Neural cell (in vitro differentiated cells): ENCODE data around the gene SEC22A.

Source experiments
- EP300 ChIP-seq: fragments of 450-650 bp; conservative IDR thresholded peaks from 2 replicates; pipeline ENCODE4 v1.6.1; 2014; ENCODE audit warnings: antibody characterized with exemption, mild to moderate bottlenecking, moderate library complexity; ENCODE audit not compliant: poor library complexity, severe bottlenecking
- POLR2AphosphoS5 ChIP-seq: IDR thresholded peaks from 2 replicates; pipeline ENCODE4 v1.6.1; 2012
- TF ChIP-seq, protein P1 (sequence below): fragments of 450-650 bp; IDR thresholded peaks from 2 replicates; pipeline ENCODE4 v1.5.1; 2014; ENCODE audit warnings: antibody characterized with exemption, mild to moderate bottlenecking, moderate library complexity; ENCODE audit not compliant: poor library complexity, severe bottlenecking

DNA sequence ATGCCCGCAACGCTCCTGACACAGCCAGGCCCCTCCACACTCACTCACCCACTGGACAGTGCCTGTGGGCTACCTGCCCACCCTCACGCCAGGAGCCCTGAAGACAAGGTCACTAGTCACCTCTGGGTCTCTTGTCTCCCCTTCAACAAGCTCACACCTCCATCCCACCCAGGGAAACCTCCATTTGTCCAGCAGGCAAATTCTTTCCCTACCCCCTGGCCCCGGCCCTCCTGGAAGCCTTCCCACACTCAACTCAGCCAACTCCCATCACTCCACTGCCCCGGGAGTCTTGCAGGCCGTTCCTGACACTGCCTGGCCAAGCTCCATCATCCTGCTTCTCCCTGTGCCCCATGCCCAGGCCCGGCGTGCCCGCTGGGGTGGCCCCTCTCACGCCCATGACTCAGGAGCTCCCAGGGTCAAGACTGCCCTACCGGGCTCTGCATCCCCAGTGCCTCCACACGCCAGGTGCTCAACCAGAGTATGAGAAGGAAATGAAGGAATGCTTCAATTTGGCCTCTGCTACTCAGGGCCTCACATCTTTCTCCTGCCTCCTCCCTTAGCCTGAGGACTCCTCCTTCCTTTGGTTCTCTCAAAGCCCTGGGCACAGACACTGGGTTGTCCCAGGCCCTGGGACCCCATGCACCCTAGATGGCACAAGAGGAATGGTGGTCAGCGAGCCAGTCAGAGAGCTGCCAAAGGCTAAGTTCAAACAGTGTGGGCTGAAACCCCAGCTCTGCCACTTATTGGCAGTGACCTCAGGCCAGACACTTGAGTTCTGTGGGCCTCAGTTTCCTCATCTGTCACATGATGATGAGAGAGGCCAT is 88.6 kb downstream of the SEC22A start:
- TF ChIP-seq POLR2AphosphoS5 (no peak), EP300 (no peak)
- TF ChIP-seq, protein P1, sequence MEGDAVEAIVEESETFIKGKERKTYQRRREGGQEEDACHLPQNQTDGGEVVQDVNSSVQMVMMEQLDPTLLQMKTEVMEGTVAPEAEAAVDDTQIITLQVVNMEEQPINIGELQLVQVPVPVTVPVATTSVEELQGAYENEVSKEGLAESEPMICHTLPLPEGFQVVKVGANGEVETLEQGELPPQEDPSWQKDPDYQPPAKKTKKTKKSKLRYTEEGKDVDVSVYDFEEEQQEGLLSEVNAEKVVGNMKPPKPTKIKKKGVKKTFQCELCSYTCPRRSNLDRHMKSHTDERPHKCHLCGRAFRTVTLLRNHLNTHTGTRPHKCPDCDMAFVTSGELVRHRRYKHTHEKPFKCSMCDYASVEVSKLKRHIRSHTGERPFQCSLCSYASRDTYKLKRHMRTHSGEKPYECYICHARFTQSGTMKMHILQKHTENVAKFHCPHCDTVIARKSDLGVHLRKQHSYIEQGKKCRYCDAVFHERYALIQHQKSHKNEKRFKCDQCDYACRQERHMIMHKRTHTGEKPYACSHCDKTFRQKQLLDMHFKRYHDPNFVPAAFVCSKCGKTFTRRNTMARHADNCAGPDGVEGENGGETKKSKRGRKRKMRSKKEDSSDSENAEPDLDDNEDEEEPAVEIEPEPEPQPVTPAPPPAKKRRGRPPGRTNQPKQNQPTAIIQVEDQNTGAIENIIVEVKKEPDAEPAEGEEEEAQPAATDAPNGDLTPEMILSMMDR: no peak
